NCI-H2196 treated with DMSO at 0.1 percent for 48 hours (cell line): ENCODE results near the gene ANKRD6.
A peak's percentile ranks its signal among the peaks of the same experiment; 100 is the strongest.
"Not testable (repeated sequence)": the region's sequence is repeated elsewhere in the genome, so short reads cannot be mapped to it uniquely, and the experiment has no call there.

Experiments
- DNase-seq: peaks from one replicate; lab custom pipeline; 2025; ENCODE audit not compliant: unreplicated experiment; lab: John Stamatoyannopoulos, UW

ANKRD6 gene

GRCh38 chr6:89432875-89433251 is at the start of gene ANKRD6:
Gene ANKRD6 (plus strand): TSS chr6:89433152. CDS start chr6:89566977, 133,825 bp downstream.
- peak; percentile 64 for DNase-seq

DNA sequence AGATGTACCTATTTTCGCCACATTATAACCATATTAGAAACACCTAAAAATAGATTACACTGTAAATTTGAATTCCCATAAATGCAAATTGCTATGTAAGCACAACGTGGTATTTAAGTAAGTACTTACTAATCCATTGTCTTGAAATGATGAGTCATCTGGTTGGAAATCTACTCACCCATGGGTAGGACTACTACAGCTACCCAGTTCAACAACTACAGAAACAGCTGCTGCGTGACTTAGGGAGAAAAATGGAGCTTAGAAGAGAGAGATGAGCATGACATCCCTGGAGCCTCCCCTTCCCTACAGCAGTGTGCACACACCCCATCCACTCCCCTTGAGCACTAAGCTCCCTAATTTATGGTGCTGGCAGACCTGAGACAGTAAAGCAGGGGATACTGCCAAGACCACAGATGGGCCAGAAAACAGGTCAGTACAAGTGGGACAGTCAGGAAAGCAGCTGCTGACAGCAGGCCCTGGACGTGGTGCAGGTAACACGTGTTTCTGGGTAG is 47.7 kb upstream of the ANKRD6 start:
- no peak for DNase-seq

GRCh38 chr6:89385846-89386245 is 47.1 kb upstream of the ANKRD6 start:
- DNase-seq = no peak

- no peak for DNase-seq
These were observed 45.9 kb upstream of the ANKRD6 start for GRCh38 chr6:89386917-89387491.

- no peak for DNase-seq
These were observed 45.3 kb upstream of the ANKRD6 start for GRCh38 chr6:89387516-89388201.

DNA sequence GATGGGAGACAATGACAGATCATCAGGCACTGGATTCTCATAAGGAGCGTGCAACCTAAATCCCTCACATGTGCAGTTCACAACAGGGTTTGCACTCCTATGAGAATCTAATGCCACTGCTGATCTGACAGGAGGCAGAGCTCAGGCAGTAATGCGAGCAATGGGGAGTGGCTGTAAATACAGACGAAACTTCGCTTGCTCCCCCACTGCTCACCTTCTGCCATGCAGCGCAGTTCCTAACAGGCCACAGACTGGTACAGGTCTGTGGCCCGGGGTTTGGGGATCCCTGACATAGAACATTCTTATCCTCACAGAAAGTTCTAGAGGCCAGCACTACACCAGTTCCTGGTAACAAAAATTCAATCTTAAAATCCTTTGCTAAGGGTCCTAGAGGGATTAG is 44.1 kb upstream of the ANKRD6 start:
- no peak for DNase-seq

DNA sequence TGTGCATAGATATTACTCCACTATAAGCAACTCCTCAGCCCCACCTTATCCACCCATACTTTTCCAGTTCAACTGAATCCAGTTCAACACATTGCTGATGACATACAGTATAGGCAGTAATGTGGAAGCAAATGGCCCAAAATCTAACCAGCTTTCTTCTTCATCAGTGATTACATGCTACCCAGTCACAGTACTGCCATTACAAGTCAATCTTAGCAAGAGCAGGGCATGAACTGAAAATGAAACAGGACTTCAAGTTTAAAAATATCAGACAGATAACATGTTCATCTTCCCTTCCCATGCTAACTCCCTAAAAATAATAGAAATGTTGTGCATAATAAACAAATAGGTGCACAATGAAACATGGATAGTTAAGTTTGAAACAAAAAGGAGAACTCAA is 40.1 kb upstream of the ANKRD6 start:
- no peak for DNase-seq

GRCh38 chr6:89393659-89394058 is 39.3 kb upstream of the ANKRD6 start:
- no peak for DNase-seq

GRCh38 chr6:89397884-89398283 is 35.1 kb upstream of the ANKRD6 start:
- not testable (repeated sequence) for DNase-seq

DNA sequence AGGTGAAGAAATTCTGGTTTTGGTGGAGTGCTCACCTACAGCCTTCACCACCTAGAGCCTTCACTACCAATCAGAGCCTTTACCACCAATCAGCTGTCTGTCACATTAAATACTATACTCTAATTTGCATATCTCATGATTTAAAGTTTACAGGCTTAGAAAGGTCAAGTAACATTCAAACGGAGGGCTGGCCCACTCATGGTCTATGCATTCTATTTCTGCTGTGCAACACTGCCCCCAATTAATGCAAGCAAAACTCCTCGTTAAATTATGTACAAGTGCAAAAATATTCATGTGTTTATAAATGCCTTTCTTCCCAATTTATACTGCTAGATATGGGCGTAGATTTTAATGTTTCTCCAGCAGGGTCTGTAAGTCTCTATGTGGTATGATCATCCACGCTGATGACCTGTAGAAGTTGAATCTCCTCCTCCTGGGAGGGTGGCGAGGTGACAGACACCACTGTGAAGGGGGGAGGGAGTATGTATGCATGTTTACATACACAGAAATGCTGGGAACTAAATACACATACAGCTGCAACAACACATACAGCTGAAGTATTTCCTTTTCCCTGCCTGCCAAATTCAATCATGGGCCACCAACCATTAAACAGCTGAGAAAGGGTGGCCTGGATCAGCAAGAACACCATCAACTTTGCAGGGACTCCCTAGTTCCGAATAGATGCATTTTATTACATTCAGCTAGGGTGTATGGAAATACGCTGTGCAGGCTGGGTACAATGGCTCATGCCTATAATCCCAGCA is 34.0 kb upstream of the ANKRD6 start:
- no peak for DNase-seq

DNA sequence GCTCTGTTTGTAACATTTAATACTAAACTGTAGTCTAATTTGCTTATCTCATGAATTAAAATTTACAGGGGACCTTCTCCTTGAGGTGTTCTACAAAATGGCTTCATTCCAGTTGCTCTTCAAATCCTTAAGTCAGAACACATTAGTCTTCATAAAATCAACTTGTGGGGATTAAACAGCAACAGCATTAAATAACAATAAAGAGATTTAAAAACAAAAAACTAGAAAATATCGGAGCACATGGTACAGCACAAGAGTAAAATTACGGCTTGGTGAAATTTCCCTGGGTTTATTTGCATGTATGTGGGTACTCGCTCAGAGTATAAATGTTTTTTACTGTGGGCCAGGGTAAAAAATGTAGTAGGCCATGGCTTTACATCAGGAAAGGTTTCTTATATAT is 32.9 kb upstream of the ANKRD6 start:
- no peak for DNase-seq

DNA sequence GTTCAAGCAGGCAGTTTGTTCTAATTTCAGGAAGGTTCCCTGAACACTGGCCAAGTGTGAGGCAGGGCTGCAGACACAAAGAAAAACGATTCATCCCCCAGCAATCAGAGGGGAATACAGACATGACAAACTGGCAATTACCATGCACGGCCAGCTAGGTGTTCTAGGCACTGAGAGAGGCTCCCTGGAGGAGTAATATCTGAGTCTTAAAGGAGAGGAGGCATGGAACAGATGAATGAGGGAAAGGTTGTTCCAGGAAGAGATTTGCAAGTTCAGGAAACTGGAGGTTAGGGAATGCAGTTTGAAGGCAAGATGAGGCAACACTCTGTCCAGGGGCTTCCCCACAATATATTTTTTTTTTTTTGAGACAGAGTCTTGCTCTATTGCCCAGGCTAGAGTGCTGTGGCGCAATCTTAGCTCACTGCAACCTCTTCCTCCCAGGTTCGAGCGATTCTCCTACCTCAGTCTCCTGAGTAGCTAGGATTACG is 32.0 kb upstream of the ANKRD6 start:
- DNase-seq = no peak

DNA sequence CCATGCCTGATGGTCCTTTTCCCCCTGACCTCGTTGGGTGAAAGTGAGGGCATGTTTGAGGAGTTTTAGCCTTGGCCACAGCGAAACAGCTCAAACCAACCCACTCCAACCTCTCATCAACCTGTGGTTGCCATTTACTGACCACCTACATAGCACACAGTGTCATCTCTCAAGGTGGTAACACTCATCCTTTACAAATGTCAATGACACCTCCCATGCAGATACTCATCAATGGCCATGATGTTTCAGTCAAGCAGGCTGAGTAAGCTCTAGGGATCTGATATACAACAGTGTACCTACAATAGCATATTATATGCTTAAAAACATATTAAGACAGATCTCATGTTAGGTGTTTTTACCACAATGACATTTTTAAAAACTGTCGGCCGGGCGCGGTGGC is 30.2 kb upstream of the ANKRD6 start:
- DNase-seq = no peak

DNA sequence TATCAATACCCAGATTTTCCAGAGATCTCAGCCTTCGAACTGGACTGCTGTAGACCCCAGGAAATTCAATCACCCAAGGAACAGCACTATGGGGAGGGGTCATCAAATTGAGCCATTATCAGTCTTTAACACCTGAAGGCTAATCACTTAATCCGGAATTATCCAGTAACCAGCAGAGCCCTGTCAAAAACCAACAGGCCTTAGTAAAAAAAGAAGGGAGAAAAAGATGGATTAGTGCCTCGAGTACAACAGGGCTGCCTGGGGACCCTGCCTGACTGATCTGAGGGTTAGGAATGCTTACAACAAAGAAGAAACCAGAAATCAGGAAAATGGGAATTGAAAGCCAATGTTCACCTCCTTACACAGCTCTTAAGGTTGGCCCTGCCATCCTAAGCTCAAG is 28.4 kb upstream of the ANKRD6 start:
- DNase-seq = no peak

DNA sequence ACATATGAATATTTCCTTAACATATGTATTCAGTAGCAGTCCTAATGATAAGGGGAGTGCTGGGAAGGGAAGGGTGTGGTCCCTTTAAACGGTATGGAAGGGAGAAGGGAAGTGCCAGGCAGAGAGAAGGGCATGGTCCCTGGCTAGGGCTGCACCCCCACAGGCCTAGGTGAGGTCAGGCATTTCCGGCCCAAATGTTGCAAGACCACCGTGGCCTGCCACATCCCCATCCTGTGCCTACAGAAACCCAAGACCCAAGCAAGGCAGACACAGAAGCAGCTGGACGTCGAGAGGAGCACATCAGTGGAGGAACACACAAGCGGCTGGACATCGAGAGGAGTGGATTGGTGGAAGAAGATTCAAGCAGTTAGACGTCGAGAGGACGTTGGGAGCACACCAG is 26.8 kb upstream of the ANKRD6 start:
- no peak for DNase-seq

GRCh38 chr6:89409461-89410035 is 23.4 kb upstream of the ANKRD6 start:
- no peak for DNase-seq

DNA sequence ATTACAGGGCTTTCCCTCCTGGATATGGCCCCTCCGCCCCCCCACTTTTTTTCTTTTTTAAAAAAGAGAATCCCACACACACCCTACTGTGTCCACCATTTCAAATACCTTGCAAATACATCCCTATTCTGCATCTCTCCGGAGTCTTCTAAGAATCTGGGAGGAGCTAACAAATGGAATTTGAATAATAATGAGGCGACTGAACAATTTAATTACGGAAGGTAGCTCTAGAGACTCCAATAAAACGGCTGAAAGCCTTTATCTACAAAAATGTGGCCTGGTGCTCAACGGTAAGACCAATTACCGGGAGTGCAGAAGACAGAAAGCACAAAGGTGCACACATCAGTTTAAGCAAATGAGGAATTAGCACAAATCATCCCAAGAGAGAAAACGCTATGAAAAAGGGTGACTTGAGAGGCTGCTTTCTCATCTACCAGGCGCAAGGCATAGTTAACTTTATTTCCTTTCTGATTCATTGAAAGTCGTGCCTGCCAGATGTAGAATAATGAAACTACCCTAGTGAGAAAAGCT is 22.7 kb upstream of the ANKRD6 start:
- no peak for DNase-seq

DNA sequence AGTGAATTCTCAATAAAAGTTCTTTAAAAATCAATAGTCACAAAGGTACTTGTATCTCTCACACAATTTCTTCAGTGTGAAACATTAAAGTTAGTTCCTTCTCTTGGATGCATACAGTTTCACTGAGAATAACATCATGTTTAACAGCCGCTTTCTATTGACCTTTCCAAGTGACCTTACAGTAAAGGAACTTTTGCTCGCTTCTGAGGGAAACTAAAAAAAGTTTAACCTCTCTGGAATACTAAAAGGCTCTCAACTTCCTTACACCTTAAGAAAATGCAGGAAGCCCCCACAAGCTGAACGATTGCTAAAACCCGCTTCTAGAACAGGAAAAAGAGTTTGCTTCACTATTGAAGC is 22.2 kb upstream of the ANKRD6 start:
- no peak for DNase-seq

GRCh38 chr6:89411145-89412070 is 21.5 kb upstream of the ANKRD6 start:
- no peak for DNase-seq
